ENCODE results near the gene LRP1B.
"Not testable (repeated sequence)": the region's sequence is repeated elsewhere in the genome, so short reads cannot be mapped to it uniquely, and the experiment has no call there.

The LRP1B gene

GRCh38 chr2:140355511-140356090 is 1775.2 kb downstream of the LRP1B start:
- DNase-seq = no peak

GRCh38 chr2:140354544-140354943 is 1776.3 kb downstream of the LRP1B start:
- DNase-seq = no peak

GRCh38 chr2:140353541-140353940 is 1777.3 kb downstream of the LRP1B start:
- DNase-seq = no peak

- DNase-seq = no peak
These were observed 1779.1 kb downstream of the LRP1B start for GRCh38 chr2:140351692-140352091.

GRCh38 chr2:140349695-140350094 is 1781.1 kb downstream of the LRP1B start:
- no peak for DNase-seq

- DNase-seq = no peak
These were observed 1782.0 kb downstream of the LRP1B start for GRCh38 chr2:140348826-140349225.

- no peak for DNase-seq
These were observed 1786.0 kb downstream of the LRP1B start for GRCh38 chr2:140344838-140345237.

GRCh38 chr2:140344266-140344665 is 1786.5 kb downstream of the LRP1B start:
- not testable (repeated sequence) for DNase-seq

- no peak for DNase-seq
These were observed 1792.0 kb downstream of the LRP1B start for GRCh38 chr2:140338795-140339194.

GRCh38 chr2:140337061-140337460 is 1793.8 kb downstream of the LRP1B start:
- no peak for DNase-seq

- no peak for DNase-seq
These were observed 1814.5 kb downstream of the LRP1B start for GRCh38 chr2:140316345-140316744.

- no peak for DNase-seq
These were observed 1818.9 kb downstream of the LRP1B start for GRCh38 chr2:140311905-140312304.

GRCh38 chr2:140308706-140309105 is 1822.1 kb downstream of the LRP1B start:
- DNase-seq = no peak

GRCh38 chr2:140307532-140307931 is 1823.3 kb downstream of the LRP1B start:
- DNase-seq = no peak

GRCh38 chr2:140295767-140296166 is 1835.0 kb downstream of the LRP1B start:
- DNase-seq = no peak

GRCh38 chr2:140288726-140289125 is 1842.1 kb downstream of the LRP1B start:
- DNase-seq = no peak

- DNase-seq = no peak
These were observed 1842.6 kb downstream of the LRP1B start for GRCh38 chr2:140288213-140288612.

GRCh38 chr2:140286377-140286776 is 1844.4 kb downstream of the LRP1B start:
- no peak for DNase-seq

- DNase-seq = not testable (repeated sequence)
These were observed 1853.5 kb downstream of the LRP1B start for GRCh38 chr2:140277344-140277743.

GRCh38 chr2:140276661-140277060 is 1854.2 kb downstream of the LRP1B start:
- DNase-seq = no peak

GRCh38 chr2:140275427-140275826 is 1855.4 kb downstream of the LRP1B start:
- DNase-seq = no peak

GRCh38 chr2:140274891-140275290 is 1855.9 kb downstream of the LRP1B start:
- no peak for DNase-seq

- DNase-seq = no peak
These were observed 1856.9 kb downstream of the LRP1B start for GRCh38 chr2:140273958-140274357.

- DNase-seq = no peak
These were observed 1857.4 kb downstream of the LRP1B start for GRCh38 chr2:140273408-140273807.

- DNase-seq = no peak
These were observed 1860.6 kb downstream of the LRP1B start for GRCh38 chr2:140270224-140270623.

GRCh38 chr2:140269000-140269399 is 1861.8 kb downstream of the LRP1B start:
- DNase-seq = no peak
